Measurements from ENCODE around the gene TUFT1. TPM values are rescaled to one million over a fixed set of nuclear protein-coding genes. Genes with fewer than 3 reads are reported as not detected.

Gene TUFT1
- total and polyA plus RNA-seq, 2 of the 8 experiments (the other 6 are each of a cell fraction or from before 2014, with no cell fraction given) = 7.3 to 10.4 TPM

- peaks cover 2 to 23% (median 8%) of the 10 kb centered on the region in 4 experiments; a peak in 7 of 8 replicates for H3K36me3 ChIP-seq (ENCODE audit: control insufficient read depth in 2 of 4, insufficient read depth in 4 of 4, low read length in 3 of 4)
- H3K4me1 ChIP-seq (replicated peaks in 1 of 4; ENCODE audit: control insufficient read depth in 3 of 4, insufficient read depth in 4 of 4, low read length in 3 of 4) = no peaks in the 10 kb centered on the region
- ChIA-PET CTCF (ENCODE audit: partially characterized antibody) (no interaction called here), POLR2A (ENCODE audit: partially characterized antibody) (interaction anchor here (1.7 kb wide), 1 partner anchor 31 kb away, joined by 9 read pairs; the partner anchor contains the start of gene TUFT1)
- H2BK5ac ChIP-seq (ENCODE audit: low read depth, low read length) = no peak overlapping the region
- H3K4me2 ChIP-seq (ENCODE audit: insufficient read depth in 1 of 2, low read depth in 2 of 2, low read length in 2 of 2) = no peak overlapping the region
- no peak overlapping the region for H3K56ac ChIP-seq (replicated peaks; ENCODE audit: insufficient read length, low read depth, low read length)
- no peak overlapping the region for H2AFZ ChIP-seq (ENCODE audit: low read length)
- H2BK15ac ChIP-seq (ENCODE audit: low read length) = no peak overlapping the region
- no peak overlapping the region for H2AK5ac ChIP-seq (ENCODE audit: low read depth, low read length)
- no peak overlapping the region for H2BK12ac ChIP-seq (ENCODE audit: low read depth, low read length)
- H3K27me3 ChIP-seq (replicated peaks in 1 of 4; ENCODE audit: control insufficient read depth in 3 of 4, extremely low read depth in 1 of 4, insufficient read depth in 3 of 4, low read length in 3 of 4) = no peaks in the 10 kb centered on the region
- H4K20me1 ChIP-seq (replicated peaks in 1 of 2; ENCODE audit: control insufficient read depth in 1 of 2, insufficient read depth in 2 of 2, low read length in 2 of 2) = no peaks in the 10 kb centered on the region
- FAIRE-seq = no peak
- DNase-seq (ENCODE audit: low read depth in 1 of 2, low spot score in 2 of 2) = no peak
- no peak overlapping the region for H3K23ac ChIP-seq (ENCODE audit: insufficient read length)
- no peaks in the 10 kb centered on the region for H3K9me3 ChIP-seq (ENCODE audit: insufficient read depth in 2 of 2, low read depth in 1 of 2, low read length in 1 of 2)
- no peaks in the 10 kb centered on the region for H3K79me1 ChIP-seq (ENCODE audit: low read depth, low read length)
- WGBS, 2 experiments (ENCODE audit: extremely low coverage in 1 of 2, insufficient coverage in 1 of 2, insufficient read length in 1 of 2, insufficient replicate concordance in 2 of 2, low coverage in 1 of 2, low lambda C conversion rate in 2 of 2, missing lambda C conversion rate in 1 of 2) = 93% methylated on average over 1 of the region's 1 CpG; no CpG with 5 or more reads in 1 of the 2 experiments
- no peak overlapping the region for H2BK120ac ChIP-seq (replicated peaks; ENCODE audit: low read depth, low read length)
- no peaks in the 10 kb centered on the region for H3K79me2 ChIP-seq (ENCODE audit: control insufficient read depth in 1 of 2, insufficient read depth in 2 of 2, low read length in 2 of 2)
- no peak overlapping the region for H4K5ac ChIP-seq (ENCODE audit: insufficient read length, low read depth, low read length)
- H3K27ac ChIP-seq (ENCODE audit: low read depth, low read length) = no peak overlapping the region
- H3K14ac ChIP-seq (ENCODE audit: insufficient read length) = no peak overlapping the region
- H4K8ac ChIP-seq (ENCODE audit: extremely low read depth, insufficient read depth, low read length) = no peak overlapping the region; the same call in 1 of the 2 replicates
- no peak overlapping the region for H3K4ac ChIP-seq (replicated peaks; ENCODE audit: insufficient read length, low read depth, low read length)
- H3K4me3 ChIP-seq (ENCODE audit: extremely low read depth in 1 of 4, insufficient read depth in 2 of 4, low read depth in 3 of 4, low read length in 4 of 4) = no peak overlapping the region
- H2BK20ac ChIP-seq (ENCODE audit: low read length) = no peak overlapping the region
- H3K23me2 ChIP-seq (ENCODE audit: low read depth, low read length) = no peaks in the 10 kb centered on the region
- H3K9ac ChIP-seq (replicated peaks in 1 of 4; ENCODE audit: extremely low read depth in 1 of 4, low read depth in 3 of 4, low read length in 3 of 4) = no peak overlapping the region
- H4K91ac ChIP-seq (replicated peaks; ENCODE audit: insufficient read length, low read length) = no peak overlapping the region
- no peak overlapping the region for H3K18ac ChIP-seq (ENCODE audit: extremely low read depth, low read length)
- TF ChIP-seq TAF1 (IDR thresholded peaks at IDR 0.05; ENCODE audit: low read depth, low read length) = no peak
- no peak for TF ChIP-seq KDM1A (IDR thresholded peaks at IDR 0.05; ENCODE audit: borderline replicate concordance, low read length)
- no peak for TF ChIP-seq SP2 (IDR thresholded peaks at IDR 0.05; ENCODE audit: low read length)
- TF ChIP-seq PHF8 (conservative IDR thresholded peaks at IDR 0.05; ENCODE audit: low read depth, low read length) = no peak
- no peak for TF ChIP-seq GTF2F1 (IDR thresholded peaks at IDR 0.05; ENCODE audit: borderline replicate concordance, low read depth, low read length)
- TF ChIP-seq TBP (IDR thresholded peaks at IDR 0.05; ENCODE audit: low read depth, low read length) = no peak
- TF ChIP-seq RAD21 (IDR thresholded peaks at IDR 0.05 in 1 of 2, conservative IDR thresholded peaks at IDR 0.05 in 1 of 2; ENCODE audit: low read depth in 2 of 2, low read length in 2 of 2) = no peak
- no peak for TF ChIP-seq BACH1 (IDR thresholded peaks at IDR 0.05; ENCODE audit: low read length)
- no peak for TF ChIP-seq SIRT6 (IDR thresholded peaks at IDR 0.05; ENCODE audit: low read length)
- no peak for TF ChIP-seq TAF7 (optimal IDR thresholded peaks at IDR 0.05; ENCODE audit: borderline replicate concordance, low read depth, low read length)
- no peak for TF ChIP-seq MAFK (IDR thresholded peaks at IDR 0.05; ENCODE audit: low read depth, low read length)
- no peak for TF ChIP-seq CBX8 (IDR thresholded peaks at IDR 0.05; ENCODE audit: borderline replicate concordance, low read depth, low read length)
- TF ChIP-seq POLR2A (IDR thresholded peaks at IDR 0.05; ENCODE audit: control extremely low read depth in 1 of 2, low read depth in 2 of 2, low read length in 2 of 2) = no peak
- TF ChIP-seq CHD2 (IDR thresholded peaks at IDR 0.05; ENCODE audit: low read length) = no peak
- no peak for TF ChIP-seq EP300 (IDR thresholded peaks at IDR 0.05; ENCODE audit: borderline replicate concordance in 1 of 2, low read depth in 2 of 2, low read length in 2 of 2)
- no peak for TF ChIP-seq SP4 (IDR thresholded peaks at IDR 0.05; ENCODE audit: low read length)
Measured at GRCh38 chr1:151570819-151571218, 30.7 kb downstream of the TUFT1 start.
